CD4-positive, alpha-beta T cell treated with Interferon alpha-2 for 1 hour (primary cell): ENCODE results near the gene SLC15A4.

Experiments
- DNase-seq, 2 donors: peaks; one replicate each; pipeline ENCODE4 v3.0.0-alpha.2; 2020 to 2022

SLC15A4 gene

GRCh38 chr12:128745772-128746689 lies 77.7 kb downstream of the SLC15A4 start:
- peak in 1 of 2 donors; percentile 26 for DNase-seq

DNA sequence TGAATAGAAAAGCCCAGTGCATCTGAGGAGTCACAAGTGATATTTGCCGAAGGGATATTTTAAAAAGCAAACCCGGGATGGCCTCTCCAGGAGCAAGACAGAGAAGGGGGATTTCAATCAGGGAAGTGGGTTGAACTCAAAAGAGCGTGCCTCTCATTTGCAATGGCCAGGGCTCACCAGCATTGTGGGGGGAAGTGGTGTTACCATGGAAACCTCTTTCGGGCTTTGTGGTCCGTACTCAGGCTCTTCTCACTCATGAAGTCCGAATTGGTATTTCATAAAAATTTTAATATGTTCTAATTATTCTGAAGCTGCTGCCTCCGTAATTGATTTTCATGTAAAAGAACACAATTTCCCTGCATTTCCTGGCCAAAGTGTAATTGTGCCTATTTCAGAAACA lies 79.8 kb downstream of the SLC15A4 start:
- peak in 1 of 2 donors; percentile 13 for DNase-seq
